GM12878 (cell line): ENCODE results near the gene ANKRD11. TPM values are rescaled to one million over a fixed set of nuclear protein-coding genes. Genes with fewer than 3 reads are reported as not detected.

ENCODE experiments used
- ATAC-seq: fragments of 200-7000 bp; cut with Tn5 transposase; 3 replicates; pipeline ENCODE4 v1.9.1; 2020; ENCODE audit warnings: mild to moderate bottlenecking, moderate library complexity
- BruUV-seq: library from RNA; stranded (reverse); fragments of 400-500 nt; replicated peaks from 2 replicates; lab custom pipeline; 2021; lab: Mats Ljungman, UMichigan
- CTCF ChIA-PET: fragments of 300-600 bp; sonication (Branson Sonifier 250); formaldehyde crosslinking; extraction: SDS; loops from one replicate; lab custom pipeline; 2021; ENCODE audit warnings: inconsistent platforms; lab: Yijun Ruan, JAX
- POLR2A ChIA-PET: fragments of 350-600 bp; formaldehyde crosslinking; extraction: SDS; loops from one replicate; lab custom pipeline; 2021; ENCODE audit warnings: inconsistent platforms; lab: Charles Lee
- RAD21 ChIA-PET: fragments of 300-600 bp; sonication (Branson Sonifier 250); formaldehyde crosslinking; loops from one replicate; lab custom pipeline; 2023; ENCODE audit warnings: antibody characterized with exemption; ENCODE audit not compliant: unreplicated experiment; lab: Charles Lee
- SMC1A ChIA-PET: fragments of 300-600 bp; sonication (Branson Sonifier 250); formaldehyde crosslinking; loops from one replicate; lab custom pipeline; 2023; ENCODE audit not compliant: unreplicated experiment, uncharacterized antibody; lab: Charles Lee
- DNase-seq: peaks from one replicate; pipeline ENCODE4 v3.0.0-alpha.2; 2011; ENCODE audit warnings: low read depth, low spot score
- FAIRE-seq: peaks from 3 replicates; lab custom pipeline; 2011; peaks lifted over from hg19 to GRCh38; lab: Jason Lieb, UNC
- H2AFZ ChIP-seq: 2 replicates; pipeline ENCODE4 v1.6.0; 2011; ENCODE audit warnings: low read depth, low read length, control low read depth; ENCODE audit not compliant: control insufficient read depth
- H3K27ac ChIP-seq: 2 replicates; pipeline ENCODE4 v1.5.1; 2011; ENCODE audit warnings: control low read depth; ENCODE audit not compliant: control insufficient read depth, insufficient read depth
- H3K27me3 ChIP-seq, 2 experiments: replicated peaks in 1 of 2; 2 replicates each; pipeline versions ENCODE4 v1.6.0 to v1.6.1; 2011; ENCODE audit warnings: low read length in 1 of 2; ENCODE audit not compliant: control insufficient read depth in 2 of 2, insufficient read depth in 2 of 2
- H3K36me3 ChIP-seq, 2 experiments: 2 replicates each; pipeline ENCODE4 v1.5.1; 2011; ENCODE audit warnings: low read length in 1 of 2; ENCODE audit not compliant: control insufficient read depth in 2 of 2, insufficient read depth in 2 of 2
- H3K4me1 ChIP-seq: 2 replicates; pipeline ENCODE4 v1.6.1; 2011; ENCODE audit warnings: mild to moderate bottlenecking, low read length, moderate library complexity, mixed read lengths; ENCODE audit not compliant: control insufficient read depth, insufficient read depth
- H3K4me2 ChIP-seq: 2 replicates; pipeline ENCODE4 v1.6.0; 2011; ENCODE audit warnings: control low read depth; ENCODE audit not compliant: control insufficient read depth, insufficient read depth
- H3K4me3 ChIP-seq: fragments of 200-600 bp; sonication (generic); 2 replicates; pipeline ENCODE4 v1.5.1; 2016
- H3K79me2 ChIP-seq: 2 replicates; pipeline ENCODE4 v1.6.0; 2011; ENCODE audit warnings: low read length; ENCODE audit not compliant: control insufficient read depth, insufficient read depth
- H3K9ac ChIP-seq: 2 replicates; pipeline ENCODE4 v1.8.0; 2011; ENCODE audit warnings: low read length, control low read depth, mixed read lengths; ENCODE audit not compliant: control insufficient read depth, insufficient read depth
- H3K9me3 ChIP-seq: replicated peaks from 3 replicates; pipeline ENCODE4 v1.5.1; 2011; ENCODE audit warnings: mild to moderate bottlenecking, low read length; ENCODE audit not compliant: control insufficient read depth, insufficient read depth
- H4K20me1 ChIP-seq: 2 replicates; pipeline ENCODE4 v1.6.0; 2011; ENCODE audit not compliant: control insufficient read depth, insufficient read depth
- ATF7 ChIP-seq: fragments of 450-650 bp; IDR thresholded peaks from 2 replicates; pipeline ENCODE4 v1.6.1; 2016; ENCODE audit warnings: low read depth, mild to moderate bottlenecking
- CBFB ChIP-seq: IDR thresholded peaks from 2 replicates; pipeline ENCODE4 v1.6.1; 2016; ENCODE audit warnings: antibody characterized with exemption, low read depth
- FOS ChIP-seq: IDR thresholded peaks from 3 replicates; pipeline ENCODE4 v1.6.1; 2011; ENCODE audit warnings: borderline replicate concordance; ENCODE audit not compliant: insufficient read length; ENCODE audit errors: extremely low read depth
- HDGF ChIP-seq: fragments of 450-650 bp; IDR thresholded peaks from 2 replicates; pipeline ENCODE4 v1.6.1; 2016; ENCODE audit warnings: antibody characterized with exemption
- IKZF1 ChIP-seq: fragments of 450-650 bp; conservative IDR thresholded peaks from 2 replicates; pipeline ENCODE4 v1.6.1; 2017; ENCODE audit warnings: antibody characterized with exemption, mild to moderate bottlenecking
- IRF4 ChIP-seq: IDR thresholded peaks from 2 replicates; pipeline ENCODE4 v1.6.1; 2011; ENCODE audit warnings: low read depth, low read length
- KDM1A ChIP-seq: fragments of 200-600 bp; sonication (generic); IDR thresholded peaks from 2 replicates; pipeline ENCODE4 v1.6.1; 2016; ENCODE audit warnings: borderline replicate concordance
- POU2F2 ChIP-seq: IDR thresholded peaks from 3 replicates; pipeline ENCODE4 v1.6.1; 2011; ENCODE audit warnings: low read depth, mild to moderate bottlenecking, low read length, borderline replicate concordance
- RB1 ChIP-seq: fragments of 450-650 bp; formaldehyde crosslinking; IDR thresholded peaks from 2 replicates; pipeline ENCODE4 v1.6.1; 2017; ENCODE audit warnings: mild to moderate bottlenecking, borderline replicate concordance
- STAT1 ChIP-seq: fragments of 450-650 bp; conservative IDR thresholded peaks from 2 replicates; pipeline ENCODE4 v1.6.1; 2014; ENCODE audit warnings: antibody characterized with exemption, mild to moderate bottlenecking
- TCF12 ChIP-seq: IDR thresholded peaks from 2 replicates; pipeline ENCODE4 v1.6.1; 2011; ENCODE audit warnings: low read depth, mild to moderate bottlenecking, low read length
- WRNIP1 ChIP-seq: IDR thresholded peaks from 2 replicates; pipeline ENCODE4 v1.6.1; 2011; ENCODE audit warnings: low read depth, low read length, improper control_type of control experiment, borderline replicate concordance
- ZNF384 ChIP-seq: IDR thresholded peaks from 2 replicates; pipeline ENCODE4 v1.6.1; 2012; ENCODE audit warnings: low read depth, mild to moderate bottlenecking, low read length, improper control_type of control experiment, borderline replicate concordance
- WGBS: methylation state at CpG from one replicate; pipeline ENCODE4 v1.1.6; 2016; ENCODE audit warnings: low lambda C conversion rate; ENCODE audit not compliant: insufficient replicate concordance, insufficient coverage; ENCODE audit errors: missing lambda C conversion rate; 5-methylcytosine and 5-hydroxymethylcytosine counted together
- in situ Hi-C: fragments of 300-500 bp; cut with MboI; formaldehyde crosslinking; loops from 9 replicates; pipeline ENCODE4 v1.14.3; 2018; ENCODE audit warnings: mixed read lengths
- intact Hi-C: fragments of 100-400 bp; cut with micrococcal nuclease; formaldehyde crosslinking; loops from one replicate; pipeline ENCODE4 v1.14.2; 2022; ENCODE audit not compliant: unreplicated experiment
- polyA plus RNA-seq, 11 experiments: library from polyadenylated mRNA; depleted of rRNA in 4 of 11; unstranded in 6 of 11; stranded (reverse) in 5 of 11; fragments of >200 nt; fragmentation: Nextera tagmentation in 4 of 11; fragmentation: Illumina TruSeq in 1 of 11; extraction: Ambion mirVana in 4 of 11; extraction: Trizol in 1 of 11; gene quantifications; 1 replicate in 1 of 11; 2 replicates in 10 of 11; pipeline versions ENCODE4 v1.2.1 to v1.2.3, GENCODE V29; 2011 to 2016; ENCODE audit warnings: inconsistent platforms in 2 of 11, missing spikeins in 2 of 11, low read depth in 1 of 11
- total RNA-seq, 4 experiments: library from RNA; depleted of rRNA in 3 of 4; stranded (reverse); fragments of >200 nt in 3 of 4; fragmentation: Illumina TruSeq in 1 of 4; extraction: Trizol in 1 of 4; gene quantifications; 2 replicates each; pipeline versions ENCODE4 v1.2.1 to v1.2.3, GENCODE V29; 2013 to 2021
- TF ChIP-seq, protein P1 (sequence below): IDR thresholded peaks from 2 replicates; pipeline ENCODE4 v1.6.1; 2011; ENCODE audit warnings: low read depth, mild to moderate bottlenecking, low read length, moderate library complexity, borderline replicate concordance; ENCODE audit errors: extremely low read depth
- TF ChIP-seq, protein P2 (sequence below): IDR thresholded peaks from 2 replicates; pipeline ENCODE4 v1.6.1; 2012; ENCODE audit warnings: low read length, inconsistent platforms
- TF ChIP-seq, protein P3 (sequence below): fragments of 450-650 bp; IDR thresholded peaks from 2 replicates; pipeline ENCODE4 v1.6.1; 2017; ENCODE audit warnings: mild to moderate bottlenecking, moderate library complexity
- TF ChIP-seq, protein P4 (sequence below): fragments of 450-650 bp; IDR thresholded peaks from 2 replicates; pipeline ENCODE4 v1.6.1; 2017; ENCODE audit warnings: antibody characterized with exemption, mild to moderate bottlenecking, moderate library complexity

ANKRD11 gene
- total and polyA plus RNA-seq, 10 of the 15 experiments (the other 5 are each of a cell fraction or from before 2014, with no cell fraction given): 5.1 to 103 (median 27.4) TPM

DNA sequence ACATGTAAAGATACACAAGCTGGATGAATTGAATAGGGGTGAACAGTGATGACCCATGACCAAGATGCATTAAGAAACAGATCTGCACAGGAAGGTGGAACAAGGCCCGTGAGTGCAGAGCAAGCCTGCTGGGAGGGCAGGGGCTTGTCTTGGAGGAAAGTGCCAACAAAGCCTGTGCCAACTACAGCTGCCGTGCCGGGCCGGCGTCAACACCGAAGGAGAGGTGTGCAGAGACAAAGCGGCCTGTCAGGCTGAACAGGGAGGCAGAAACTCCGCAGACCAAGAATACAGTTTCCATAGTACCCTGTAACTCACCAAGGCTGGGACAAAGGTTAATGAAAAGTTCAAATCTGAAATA, 46.7 kb downstream of the ANKRD11 start:
- Histone ChIP-seq H3K27me3 (no peaks in the 10 kb centered on the region), H3K4me2 (no peak overlapping the region), H3K27ac (no peak overlapping the region), H3K4me3 (no peak overlapping the region), H3K36me3 (peaks cover under 1 to 4% of the 10 kb centered on the region in 2 experiments; a peak in 3 of 4 replicates), H3K79me2 (peaks cover 91% of the 10 kb centered on the region), H4K20me1 (peaks cover 39% of the 10 kb centered on the region), H3K9me3 (no peaks in the 10 kb centered on the region), H3K4me1 (peaks cover 38% of the 10 kb centered on the region), H3K9ac (no peak overlapping the region), H2AFZ (no peak overlapping the region)
- WGBS: 80% methylated on average over 8 of the region's 8 CpGs
- ChIA-PET POLR2A (no interaction called here), RAD21 (no interaction called here), CTCF (no interaction called here), SMC1A (no interaction called here)
- BruUV-seq: no TSS peak
- intact Hi-C loops (no loop called here), in situ Hi-C loops (no loop called here)
- FAIRE-seq: no peak
- no peak for DNase-seq
- ATAC-seq: no peak
- no peak for TF ChIP-seq IRF4
- TF ChIP-seq, protein P1, sequence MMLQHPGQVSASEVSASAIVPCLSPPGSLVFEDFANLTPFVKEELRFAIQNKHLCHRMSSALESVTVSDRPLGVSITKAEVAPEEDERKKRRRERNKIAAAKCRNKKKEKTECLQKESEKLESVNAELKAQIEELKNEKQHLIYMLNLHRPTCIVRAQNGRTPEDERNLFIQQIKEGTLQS: no peak
- TF ChIP-seq, protein P2, sequence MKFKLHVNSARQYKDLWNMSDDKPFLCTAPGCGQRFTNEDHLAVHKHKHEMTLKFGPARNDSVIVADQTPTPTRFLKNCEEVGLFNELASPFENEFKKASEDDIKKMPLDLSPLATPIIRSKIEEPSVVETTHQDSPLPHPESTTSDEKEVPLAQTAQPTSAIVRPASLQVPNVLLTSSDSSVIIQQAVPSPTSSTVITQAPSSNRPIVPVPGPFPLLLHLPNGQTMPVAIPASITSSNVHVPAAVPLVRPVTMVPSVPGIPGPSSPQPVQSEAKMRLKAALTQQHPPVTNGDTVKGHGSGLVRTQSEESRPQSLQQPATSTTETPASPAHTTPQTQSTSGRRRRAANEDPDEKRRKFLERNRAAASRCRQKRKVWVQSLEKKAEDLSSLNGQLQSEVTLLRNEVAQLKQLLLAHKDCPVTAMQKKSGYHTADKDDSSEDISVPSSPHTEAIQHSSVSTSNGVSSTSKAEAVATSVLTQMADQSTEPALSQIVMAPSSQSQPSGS: no peak
- TF ChIP-seq STAT1: no peak
- no peak for TF ChIP-seq ATF7
- TF ChIP-seq TCF12: no peak
- TF ChIP-seq ZNF384: no peak
- TF ChIP-seq IKZF1: no peak
- TF ChIP-seq RB1: no peak
- TF ChIP-seq HDGF: no peak
- TF ChIP-seq POU2F2: no peak
- TF ChIP-seq FOS: no peak
- no peak for TF ChIP-seq WRNIP1
- TF ChIP-seq KDM1A: no peak
- TF ChIP-seq, protein P3, sequence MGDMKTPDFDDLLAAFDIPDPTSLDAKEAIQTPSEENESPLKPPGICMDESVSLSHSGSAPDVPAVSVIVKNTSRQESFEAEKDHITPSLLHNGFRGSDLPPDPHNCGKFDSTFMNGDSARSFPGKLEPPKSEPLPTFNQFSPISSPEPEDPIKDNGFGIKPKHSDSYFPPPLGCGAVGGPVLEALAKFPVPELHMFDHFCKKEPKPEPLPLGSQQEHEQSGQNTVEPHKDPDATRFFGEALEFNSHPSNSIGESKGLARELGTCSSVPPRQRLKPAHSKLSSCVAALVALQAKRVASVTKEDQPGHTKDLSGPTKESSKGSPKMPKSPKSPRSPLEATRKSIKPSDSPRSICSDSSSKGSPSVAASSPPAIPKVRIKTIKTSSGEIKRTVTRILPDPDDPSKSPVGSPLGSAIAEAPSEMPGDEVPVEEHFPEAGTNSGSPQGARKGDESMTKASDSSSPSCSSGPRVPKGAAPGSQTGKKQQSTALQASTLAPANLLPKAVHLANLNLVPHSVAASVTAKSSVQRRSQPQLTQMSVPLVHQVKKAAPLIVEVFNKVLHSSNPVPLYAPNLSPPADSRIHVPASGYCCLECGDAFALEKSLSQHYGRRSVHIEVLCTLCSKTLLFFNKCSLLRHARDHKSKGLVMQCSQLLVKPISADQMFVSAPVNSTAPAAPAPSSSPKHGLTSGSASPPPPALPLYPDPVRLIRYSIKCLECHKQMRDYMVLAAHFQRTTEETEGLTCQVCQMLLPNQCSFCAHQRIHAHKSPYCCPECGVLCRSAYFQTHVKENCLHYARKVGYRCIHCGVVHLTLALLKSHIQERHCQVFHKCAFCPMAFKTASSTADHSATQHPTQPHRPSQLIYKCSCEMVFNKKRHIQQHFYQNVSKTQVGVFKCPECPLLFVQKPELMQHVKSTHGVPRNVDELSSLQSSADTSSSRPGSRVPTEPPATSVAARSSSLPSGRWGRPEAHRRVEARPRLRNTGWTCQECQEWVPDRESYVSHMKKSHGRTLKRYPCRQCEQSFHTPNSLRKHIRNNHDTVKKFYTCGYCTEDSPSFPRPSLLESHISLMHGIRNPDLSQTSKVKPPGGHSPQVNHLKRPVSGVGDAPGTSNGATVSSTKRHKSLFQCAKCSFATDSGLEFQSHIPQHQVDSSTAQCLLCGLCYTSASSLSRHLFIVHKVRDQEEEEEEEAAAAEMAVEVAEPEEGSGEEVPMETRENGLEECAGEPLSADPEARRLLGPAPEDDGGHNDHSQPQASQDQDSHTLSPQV: no peak
- no peak for TF ChIP-seq CBFB
- TF ChIP-seq, protein P4, sequence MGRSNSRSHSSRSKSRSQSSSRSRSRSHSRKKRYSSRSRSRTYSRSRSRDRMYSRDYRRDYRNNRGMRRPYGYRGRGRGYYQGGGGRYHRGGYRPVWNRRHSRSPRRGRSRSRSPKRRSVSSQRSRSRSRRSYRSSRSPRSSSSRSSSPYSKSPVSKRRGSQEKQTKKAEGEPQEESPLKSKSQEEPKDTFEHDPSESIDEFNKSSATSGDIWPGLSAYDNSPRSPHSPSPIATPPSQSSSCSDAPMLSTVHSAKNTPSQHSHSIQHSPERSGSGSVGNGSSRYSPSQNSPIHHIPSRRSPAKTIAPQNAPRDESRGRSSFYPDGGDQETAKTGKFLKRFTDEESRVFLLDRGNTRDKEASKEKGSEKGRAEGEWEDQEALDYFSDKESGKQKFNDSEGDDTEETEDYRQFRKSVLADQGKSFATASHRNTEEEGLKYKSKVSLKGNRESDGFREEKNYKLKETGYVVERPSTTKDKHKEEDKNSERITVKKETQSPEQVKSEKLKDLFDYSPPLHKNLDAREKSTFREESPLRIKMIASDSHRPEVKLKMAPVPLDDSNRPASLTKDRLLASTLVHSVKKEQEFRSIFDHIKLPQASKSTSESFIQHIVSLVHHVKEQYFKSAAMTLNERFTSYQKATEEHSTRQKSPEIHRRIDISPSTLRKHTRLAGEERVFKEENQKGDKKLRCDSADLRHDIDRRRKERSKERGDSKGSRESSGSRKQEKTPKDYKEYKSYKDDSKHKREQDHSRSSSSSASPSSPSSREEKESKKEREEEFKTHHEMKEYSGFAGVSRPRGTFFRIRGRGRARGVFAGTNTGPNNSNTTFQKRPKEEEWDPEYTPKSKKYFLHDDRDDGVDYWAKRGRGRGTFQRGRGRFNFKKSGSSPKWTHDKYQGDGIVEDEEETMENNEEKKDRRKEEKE: no peak
